HepG2 (cell line): ENCODE results near the gene TNS1. TPM values are rescaled to one million over a fixed set of nuclear protein-coding genes. Genes with fewer than 3 reads are reported as not detected.

Experiments
- ATAC-seq: fragments of 200-7000 bp; cut with Tn5 transposase; 3 replicates; pipeline ENCODE4 v1.9.1; 2020; ENCODE audit warnings: mild to moderate bottlenecking, moderate library complexity
- BruUV-seq: library from RNA; stranded (reverse); fragments of 400-500 nt; replicated peaks from 2 replicates; lab custom pipeline; 2021; lab: Mats Ljungman, UMichigan
- CTCF ChIA-PET: fragments of 300-600 bp; formaldehyde crosslinking; extraction: SDS; loops from one replicate; lab custom pipeline; 2021; ENCODE audit warnings: low total read pairs, inconsistent platforms, low intra/inter-chr PET ratio; lab: Yijun Ruan, JAX
- POLR2A ChIA-PET: fragments of 350-600 bp; sonication (Branson Sonifier 250); formaldehyde crosslinking; loops from one replicate; lab custom pipeline; 2020; ENCODE audit warnings: antibody characterized with exemption, inconsistent platforms; lab: Yijun Ruan, JAX
- DNase-seq: peaks from one replicate; pipeline ENCODE4 v3.0.0-alpha.2; 2015; ENCODE audit warnings: low spot score
- FAIRE-seq: peaks from 3 replicates; lab custom pipeline; 2011; peaks lifted over from hg19 to GRCh38; lab: Jason Lieb, UNC
- H2AFZ ChIP-seq: one replicate; pipeline ENCODE4 v1.6.1; 2011; ENCODE audit warnings: low read length, inconsistent platforms
- H3K27ac ChIP-seq: fragments of 300-600 bp; 3 replicates; pipeline ENCODE4 v1.8.0; 2011; ENCODE audit warnings: mixed run types, mild to moderate bottlenecking, mixed read lengths, low read length, inconsistent platforms; ENCODE audit not compliant: insufficient read depth; ENCODE audit errors: extremely low read length
- H3K27me3 ChIP-seq, 2 experiments: fragments of 200-600 bp in 1 of 2; 2 replicates in 1 of 2; 3 replicates in 1 of 2; pipeline versions ENCODE4 v1.6.0 to v1.8.0; 2011; ENCODE audit warnings: low read length in 2 of 2, mild to moderate bottlenecking in 2 of 2, moderate library complexity in 2 of 2, inconsistent platforms in 1 of 2; ENCODE audit not compliant: insufficient read depth in 2 of 2, control insufficient read depth in 1 of 2
- H3K36me3 ChIP-seq, 2 experiments: fragments of 200-600 bp in 1 of 2; replicated peaks in 1 of 2; 2 replicates in 1 of 2; 3 replicates in 1 of 2; pipeline versions ENCODE4 v1.5.1 to v1.8.0; 2011; ENCODE audit warnings: low read length in 2 of 2, inconsistent platforms in 1 of 2; ENCODE audit not compliant: insufficient read depth in 2 of 2, control insufficient read depth in 1 of 2
- H3K4me1 ChIP-seq: 2 replicates; pipeline ENCODE4 v1.5.1; 2012; ENCODE audit warnings: low read length, inconsistent platforms; ENCODE audit not compliant: insufficient read depth
- H3K4me2 ChIP-seq: 2 replicates; pipeline ENCODE4 v1.6.0; 2011; ENCODE audit warnings: low read depth, low read length, inconsistent platforms
- H3K4me3 ChIP-seq, 3 experiments: fragments of 200-600 bp in 1 of 3; sonication (generic), shearing (Covaris generic) in 1 of 3; replicated peaks in 1 of 3; 2 replicates each; pipeline ENCODE4 v1.5.1; 2011 to 2016; ENCODE audit warnings: low read length in 3 of 3, inconsistent platforms in 2 of 3, low read depth in 2 of 3, mild to moderate bottlenecking in 2 of 3, control low read depth in 1 of 3, mixed read lengths in 1 of 3; ENCODE audit not compliant: insufficient read depth in 1 of 3
- H3K79me2 ChIP-seq: one replicate; pipeline ENCODE4 v1.6.1; 2011; ENCODE audit warnings: low read length, inconsistent platforms; ENCODE audit not compliant: insufficient read depth
- H3K9ac ChIP-seq: 2 replicates; pipeline ENCODE4 v1.6.0; 2011; ENCODE audit warnings: mild to moderate bottlenecking, low read depth, low read length, inconsistent platforms; ENCODE audit not compliant: insufficient read depth
- H3K9me3 ChIP-seq: 2 replicates; pipeline ENCODE4 v1.5.1; 2012; ENCODE audit warnings: mild to moderate bottlenecking, low read length
- H4K20me1 ChIP-seq: 2 replicates; pipeline ENCODE4 v1.6.0; 2011; ENCODE audit warnings: inconsistent platforms, mild to moderate bottlenecking, low read length, moderate library complexity; ENCODE audit not compliant: insufficient read depth
- GABPB1 ChIP-seq: IDR thresholded peaks from 2 replicates; pipeline ENCODE4 v1.6.1; 2016; ENCODE audit warnings: mild to moderate bottlenecking, missing genetic modification reagents, moderate library complexity, missing compliant biosample characterization
- MBNL3 ChIP-seq: fragments of 250-450 bp; sonication (Bioruptor Pico); conservative IDR thresholded peaks from 2 replicates; pipeline ENCODE4 v1.8.0; 2022; ENCODE audit warnings: mild to moderate bottlenecking, inconsistent platforms
- PRPF4 ChIP-seq: fragments of 200-400 bp; formaldehyde crosslinking; IDR thresholded peaks from 2 replicates; pipeline ENCODE4 v1.6.1; 2016; ENCODE audit warnings: low read length, low read depth; ENCODE audit not compliant: poor library complexity, severe bottlenecking
- REXO4 ChIP-seq: sonication (generic); formaldehyde crosslinking; IDR thresholded peaks from 2 replicates; pipeline ENCODE4 v1.8.0; 2022; ENCODE audit warnings: missing genetic modification reagents, mild to moderate bottlenecking, borderline replicate concordance
- ZNF317 ChIP-seq: sonication (generic); formaldehyde crosslinking; IDR thresholded peaks from 2 replicates; pipeline ENCODE4 v1.5.0; 2020; ENCODE audit warnings: mild to moderate bottlenecking, missing genetic modification reagents
- ZNF790 ChIP-seq: sonication (generic); formaldehyde crosslinking; IDR thresholded peaks from 2 replicates; pipeline ENCODE4 v1.8.0; 2022; ENCODE audit warnings: missing genetic modification reagents, mild to moderate bottlenecking, borderline replicate concordance
- ZSCAN12 ChIP-seq: sonication (generic); formaldehyde crosslinking; IDR thresholded peaks from 2 replicates; pipeline ENCODE4 v1.9.0; 2021; ENCODE audit warnings: mild to moderate bottlenecking, missing genetic modification reagents
- WGBS: methylation state at CpG from one replicate; pipeline ENCODE4 v1.1.6; 2017; ENCODE audit warnings: low lambda C conversion rate; 5-methylcytosine and 5-hydroxymethylcytosine counted together
- in situ Hi-C: cut with HindIII; loops from 2 replicates; pipeline ENCODE4 v1.10.0; 2017; ENCODE audit warnings: low pct_unique_long_range_greater_than_20kb; ENCODE audit not compliant: extremely low pct_ligation_motif_present
- intact Hi-C: fragments of 100-400 bp; cut with micrococcal nuclease; formaldehyde crosslinking; loops from one replicate; pipeline ENCODE4 v1.10.0; 2022; ENCODE audit not compliant: unreplicated experiment
- polyA plus RNA-seq, 8 experiments: library from polyadenylated mRNA; depleted of rRNA in 3 of 8; stranded (reverse) in 7 of 8; unstranded in 1 of 8; fragments of >200 nt; fragmentation: Illumina TruSeq in 4 of 8; extraction: Trizol in 4 of 8; gene quantifications; 2 replicates each; pipeline versions ENCODE4 v1.2.1 to v1.2.3, GENCODE V29; 2011 to 2016; ENCODE audit warnings: low read depth in 4 of 8, missing spikeins in 1 of 8, mixed read lengths in 1 of 8; ENCODE audit not compliant: insufficient read depth in 1 of 8
- total RNA-seq, 5 experiments: library from RNA; depleted of rRNA; stranded (reverse); fragments of >200 nt; fragmentation: Illumina TruSeq; extraction: Trizol; gene quantifications; 2 replicates each; pipeline ENCODE4 v1.2.3, GENCODE V29; 2016; ENCODE audit warnings: low read depth in 1 of 5
- TF ChIP-seq, protein P1 (sequence below): sonication (generic); formaldehyde crosslinking; IDR thresholded peaks from 2 replicates; pipeline ENCODE4 v1.5.0; 2020; ENCODE audit warnings: mild to moderate bottlenecking, missing genetic modification reagents

TNS1 gene
- total and polyA plus RNA-seq, 2 of the 13 experiments (the other 11 are each of a cell fraction or from before 2014, with no cell fraction given): 1.9 to 118 TPM

DNA sequence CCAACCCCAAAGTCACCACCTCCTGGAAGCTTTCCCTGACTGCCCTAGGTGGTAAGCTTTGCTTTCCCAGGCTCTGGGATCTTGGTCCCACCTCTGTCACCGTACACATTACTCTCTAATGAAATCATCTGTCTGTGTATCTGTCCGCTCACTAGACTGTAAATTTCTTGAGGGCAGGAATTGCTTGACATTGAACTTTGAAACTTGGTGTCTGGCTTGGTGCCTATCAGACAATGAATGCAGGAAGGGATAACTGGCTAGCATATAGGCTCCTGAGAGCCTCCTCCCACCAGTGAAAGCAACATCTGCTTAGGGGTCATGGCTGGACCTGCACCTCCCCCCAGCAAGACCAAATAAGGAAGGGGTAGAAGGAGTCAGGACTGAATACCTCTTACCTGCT is 155.7 kb downstream of the TNS1 start:
- Histone ChIP-seq H3K4me1 (0 out of 2 replicates have a peak, but pooled peaks cover 5% of the 10 kb centered on the region), H3K4me3 (no peak overlapping the region), H2AFZ (no peak overlapping the region), H3K79me2 (no peaks in the 10 kb centered on the region), H3K4me2 (no peak overlapping the region), H3K27me3 (no peaks in the 10 kb centered on the region), H3K9me3 (peaks cover 25% of the 10 kb centered on the region), H3K27ac (no peak overlapping the region), H4K20me1 (peaks cover 26% of the 10 kb centered on the region; the same call in 1 of the 2 replicates), H3K9ac (no peak overlapping the region), H3K36me3 (peaks cover 16 to 20% of the 10 kb centered on the region in 2 experiments)
- ATAC-seq (no peak), FAIRE-seq (no peak), DNase-seq (peak; percentile 13)
- intact Hi-C loops (no loop called here), in situ Hi-C loops (no loop called here)
- no peak for TF ChIP-seq ZSCAN12 (CRISPR knock-in tag)
- 0 out of 2 replicates have a peak, but pooled peaks have one; percentile 49 for TF ChIP-seq ZNF317 (CRISPR knock-in tag)
- TF ChIP-seq MBNL3 (CRISPR knock-in tag): no peak
- TF ChIP-seq ZNF790: no peak
- TF ChIP-seq, protein P1, sequence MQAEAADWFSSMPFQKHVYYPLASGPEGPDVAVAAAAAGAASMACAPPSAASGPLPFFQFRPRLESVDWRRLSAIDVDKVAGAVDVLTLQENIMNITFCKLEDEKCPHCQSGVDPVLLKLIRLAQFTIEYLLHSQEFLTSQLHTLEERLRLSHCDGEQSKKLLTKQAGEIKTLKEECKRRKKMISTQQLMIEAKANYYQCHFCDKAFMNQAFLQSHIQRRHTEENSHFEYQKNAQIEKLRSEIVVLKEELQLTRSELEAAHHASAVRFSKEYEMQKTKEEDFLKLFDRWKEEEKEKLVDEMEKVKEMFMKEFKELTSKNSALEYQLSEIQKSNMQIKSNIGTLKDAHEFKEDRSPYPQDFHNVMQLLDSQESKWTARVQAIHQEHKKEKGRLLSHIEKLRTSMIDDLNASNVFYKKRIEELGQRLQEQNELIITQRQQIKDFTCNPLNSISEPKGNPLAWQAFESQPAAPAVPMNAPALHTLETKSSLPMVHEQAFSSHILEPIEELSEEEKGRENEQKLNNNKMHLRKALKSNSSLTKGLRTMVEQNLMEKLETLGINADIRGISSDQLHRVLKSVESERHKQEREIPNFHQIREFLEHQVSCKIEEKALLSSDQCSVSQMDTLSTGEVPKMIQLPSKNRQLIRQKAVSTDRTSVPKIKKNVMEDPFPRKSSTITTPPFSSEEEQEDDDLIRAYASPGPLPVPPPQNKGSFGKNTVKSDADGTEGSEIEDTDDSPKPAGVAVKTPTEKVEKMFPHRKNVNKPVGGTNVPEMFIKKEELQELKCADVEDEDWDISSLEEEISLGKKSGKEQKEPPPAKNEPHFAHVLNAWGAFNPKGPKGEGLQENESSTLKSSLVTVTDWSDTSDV (CRISPR knock-in tag): no peak
- TF ChIP-seq REXO4 (CRISPR knock-in tag): no peak
- no peak for TF ChIP-seq GABPB1 (CRISPR knock-in tag)
- TF ChIP-seq PRPF4: no peak
- 81% methylated on average over 2 of the region's 2 CpGs for WGBS
- no TSS peak for BruUV-seq
- POLR2A ChIA-PET: no interaction called here
- CTCF ChIA-PET: no interaction called here
